Measurements from ENCODE around the gene ASS1. TPM values are rescaled to one million over a fixed set of nuclear protein-coding genes. Genes with fewer than 3 reads are reported as not detected.

ASS1 gene
- total and polyA plus RNA-seq, 2 of the 13 experiments (the other 11 are each of a cell fraction or from before 2014, with no cell fraction given), result 77.6 to 122 TPM

DNA sequence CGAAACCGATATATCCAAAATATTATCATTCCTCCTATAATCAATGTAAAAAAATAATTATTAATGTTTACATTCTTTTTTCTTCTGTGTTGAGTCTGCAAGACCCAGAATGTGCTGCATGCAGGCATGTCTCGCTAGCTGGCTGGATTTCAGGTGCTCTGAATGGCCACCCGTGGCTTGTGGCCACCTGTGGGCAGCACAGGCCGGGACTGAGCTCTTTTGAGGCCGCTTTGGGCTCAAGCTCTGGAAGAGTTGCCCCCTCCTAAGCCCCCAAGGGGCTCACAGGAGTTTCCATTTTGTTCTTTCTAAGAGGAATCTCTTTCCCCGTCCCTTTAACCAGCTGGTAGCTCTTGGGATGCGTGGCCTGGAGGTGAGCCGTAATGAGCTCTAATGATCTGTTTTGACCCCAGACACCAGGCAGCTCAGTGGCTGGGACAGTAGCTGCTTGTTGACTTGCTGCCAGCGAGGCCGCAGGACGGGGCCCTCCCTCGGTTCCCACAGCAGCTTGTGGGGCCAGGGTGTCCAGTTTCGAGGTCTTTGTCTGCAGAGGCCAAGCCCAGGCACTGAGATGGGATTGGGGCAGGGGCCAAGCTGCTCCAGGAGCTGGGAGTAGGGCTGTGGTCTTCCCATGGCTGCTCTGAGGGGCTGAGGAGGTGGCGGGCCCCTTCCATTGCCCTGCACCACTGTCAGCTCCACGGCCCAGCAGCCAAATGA, 20.8 kb downstream of the ASS1 start:
- no peaks in the 10 kb centered on the region; a peak in 1 of 5 replicates for H3K36me3 ChIP-seq (replicated peaks in 1 of 2; ENCODE audit: control insufficient read depth in 1 of 2, insufficient read depth in 2 of 2, low read length in 2 of 2)
- no peaks in the 10 kb centered on the region for H3K9me3 ChIP-seq (ENCODE audit: low read length)
- BruUV-seq (replicated peaks), result no TSS peak
- no peak overlapping the region for H2AFZ ChIP-seq (ENCODE audit: low read length)
- no peaks in the 10 kb centered on the region for H3K4me1 ChIP-seq (ENCODE audit: insufficient read depth, low read length)
- intact Hi-C loops (cut with micrococcal nuclease; ENCODE audit: unreplicated experiment) (no loop called here), in situ Hi-C loops (cut with HindIII; ENCODE audit: extremely low pct_ligation_motif_present, low pct_unique_long_range_greater_than_20kb) (no loop called here)
- ChIA-PET POLR2A (no interaction called here), CTCF (ENCODE audit: low intra/inter-chr PET ratio, low total read pairs) (no interaction called here)
- H3K4me2 ChIP-seq (ENCODE audit: low read depth, low read length), result no peak overlapping the region
- no peak overlapping the region for H3K9ac ChIP-seq (ENCODE audit: insufficient read depth, low read depth, low read length)
- no peaks in the 10 kb centered on the region for H3K27me3 ChIP-seq (ENCODE audit: control insufficient read depth in 1 of 2, insufficient read depth in 2 of 2, low read length in 2 of 2)
- TF ChIP-seq ZSCAN12 (CRISPR knock-in tag; IDR thresholded peaks at IDR 0.05), result no peak
- TF ChIP-seq ZNF839 (CRISPR knock-in tag; IDR thresholded peaks at IDR 0.05; ENCODE audit: borderline replicate concordance), result no peak
- TF ChIP-seq STAG1 (CRISPR knock-in tag; IDR thresholded peaks at IDR 0.05), result peak; percentile 40
- TF ChIP-seq ZNF234 (CRISPR knock-in tag; conservative IDR thresholded peaks at IDR 0.05), result no peak
- TF ChIP-seq RFXAP (CRISPR knock-in tag; IDR thresholded peaks at IDR 0.05; ENCODE audit: borderline replicate concordance), result no peak
- TF ChIP-seq, protein P1, sequence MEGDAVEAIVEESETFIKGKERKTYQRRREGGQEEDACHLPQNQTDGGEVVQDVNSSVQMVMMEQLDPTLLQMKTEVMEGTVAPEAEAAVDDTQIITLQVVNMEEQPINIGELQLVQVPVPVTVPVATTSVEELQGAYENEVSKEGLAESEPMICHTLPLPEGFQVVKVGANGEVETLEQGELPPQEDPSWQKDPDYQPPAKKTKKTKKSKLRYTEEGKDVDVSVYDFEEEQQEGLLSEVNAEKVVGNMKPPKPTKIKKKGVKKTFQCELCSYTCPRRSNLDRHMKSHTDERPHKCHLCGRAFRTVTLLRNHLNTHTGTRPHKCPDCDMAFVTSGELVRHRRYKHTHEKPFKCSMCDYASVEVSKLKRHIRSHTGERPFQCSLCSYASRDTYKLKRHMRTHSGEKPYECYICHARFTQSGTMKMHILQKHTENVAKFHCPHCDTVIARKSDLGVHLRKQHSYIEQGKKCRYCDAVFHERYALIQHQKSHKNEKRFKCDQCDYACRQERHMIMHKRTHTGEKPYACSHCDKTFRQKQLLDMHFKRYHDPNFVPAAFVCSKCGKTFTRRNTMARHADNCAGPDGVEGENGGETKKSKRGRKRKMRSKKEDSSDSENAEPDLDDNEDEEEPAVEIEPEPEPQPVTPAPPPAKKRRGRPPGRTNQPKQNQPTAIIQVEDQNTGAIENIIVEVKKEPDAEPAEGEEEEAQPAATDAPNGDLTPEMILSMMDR (CRISPR knock-in tag; IDR thresholded peaks at IDR 0.05), result peak; percentile 34; the same call in 1 of the 2 replicates
- TF ChIP-seq ZNF205 (CRISPR knock-in tag; IDR thresholded peaks at IDR 0.05), result no peak
- TF ChIP-seq NCOA2 (CRISPR knock-in tag; IDR thresholded peaks at IDR 0.05), result no peak
- TF ChIP-seq ZNF382 (CRISPR knock-in tag; IDR thresholded peaks at IDR 0.05; ENCODE audit: borderline replicate concordance), result no peak
- no peak for TF ChIP-seq FOXK1 (CRISPR knock-in tag; IDR thresholded peaks at IDR 0.05; ENCODE audit: borderline replicate concordance, low read depth)
- no peak for TF ChIP-seq ZNF337 (CRISPR knock-in tag; IDR thresholded peaks at IDR 0.05; ENCODE audit: borderline replicate concordance, low read depth)
- TF ChIP-seq ATF7-NPFF (CRISPR knock-in tag; IDR thresholded peaks at IDR 0.05; ENCODE audit: low read depth), result no peak
- TF ChIP-seq SALL1 (CRISPR knock-in tag; IDR thresholded peaks at IDR 0.05), result no peak
- H3K4me3 ChIP-seq (replicated peaks in 1 of 3; ENCODE audit: insufficient read depth in 1 of 3, low read depth in 2 of 3, low read length in 3 of 3), result no peak overlapping the region
- FAIRE-seq (no peak), DNase-seq (ENCODE audit: low spot score) (no peak), ATAC-seq (no peak)
- H4K20me1 ChIP-seq (ENCODE audit: insufficient read depth, low read length), result no peaks in the 10 kb centered on the region
- WGBS (ENCODE audit: low lambda C conversion rate), result 92% methylated on average over 7 of the region's 16 CpGs
- H3K79me2 ChIP-seq (ENCODE audit: insufficient read depth, low read length), result no peaks in the 10 kb centered on the region
- no peak overlapping the region for H3K27ac ChIP-seq (ENCODE audit: extremely low read length, insufficient read depth, low read length)

Data from HepG2 (cell line).